OCI-LY3 (cell line): Measurements from ENCODE around the gene DYRK1A.
"Not testable (repeated sequence)": the region's sequence is repeated elsewhere in the genome, so short reads cannot be mapped to it uniquely, and the experiment has no call there.

ENCODE experiments used
- H2AFZ ChIP-seq: fragments of 200-600, 300-600 bp; shearing (Covaris generic); 2 replicates; pipeline ENCODE4 v1.6.0; 2014; ENCODE audit warnings: antibody characterized with exemption, low read depth, low read length
- H3K27ac ChIP-seq: fragments of 200-600, 300-600 bp; sonication (generic); 2 replicates; pipeline ENCODE4 v1.5.1; 2014; ENCODE audit warnings: mild to moderate bottlenecking, low read length, moderate library complexity, mixed read lengths
- H3K27me3 ChIP-seq: fragments of 200-600, 300-600 bp; sonication (generic); 2 replicates; pipeline ENCODE4 v1.6.1; 2014; ENCODE audit warnings: low read depth, low read length, mixed read lengths
- H3K36me3 ChIP-seq: fragments of 200-600, 300-600 bp; sonication (generic); replicated peaks from 2 replicates; pipeline ENCODE3; 2014; ENCODE audit warnings: low read depth, low read length, mixed read lengths
- H3K4me1 ChIP-seq: fragments of 300-600, 200-600 bp; sonication (generic); 2 replicates; pipeline ENCODE4 v1.6.1; 2014; ENCODE audit warnings: low read length, mixed read lengths
- H3K4me2 ChIP-seq: fragments of 200-600, 300-600 bp; sonication (generic); 2 replicates; pipeline ENCODE4 v1.6.1; 2014; ENCODE audit warnings: low read length, mixed read lengths
- H3K4me3 ChIP-seq: fragments of 300-600, 200-600 bp; sonication (generic); 2 replicates; pipeline ENCODE4 v1.5.1; 2014; ENCODE audit warnings: antibody characterized with exemption, mild to moderate bottlenecking, low read length, moderate library complexity
- H3K79me2 ChIP-seq: fragments of 300-600, 200-600 bp; shearing (Covaris generic); 2 replicates; pipeline ENCODE4 v1.6.1; 2014; ENCODE audit warnings: mild to moderate bottlenecking, low read length, mixed read lengths
- H3K9ac ChIP-seq: fragments of 300-600, 200-600 bp; shearing (Covaris generic); 2 replicates; pipeline ENCODE4 v1.6.0; 2014; ENCODE audit warnings: mild to moderate bottlenecking, low read length, moderate library complexity
- H3K9me3 ChIP-seq: fragments of 200-600, 300-600 bp; shearing (Covaris generic); 2 replicates; pipeline ENCODE4 v1.6.1; 2014; ENCODE audit warnings: low read length, mixed read lengths; ENCODE audit not compliant: insufficient read depth
- H4K20me1 ChIP-seq: fragments of 200-600, 300-600 bp; sonication (generic); 2 replicates; pipeline ENCODE4 v1.6.1; 2016; ENCODE audit warnings: low read length, mixed read lengths; ENCODE audit not compliant: insufficient read depth
- EZH2phosphoT487 ChIP-seq: fragments of 200-600 bp; shearing (Covaris generic); IDR thresholded peaks from 2 replicates; pipeline ENCODE4 v1.6.1; 2018; ENCODE audit warnings: antibody characterized with exemption, mixed run types, low read depth
- TF ChIP-seq, protein P1 (sequence below): fragments of 200-600, 300-600 bp; sonication (generic); IDR thresholded peaks from 2 replicates; pipeline ENCODE4 v1.5.1; 2014; ENCODE audit warnings: antibody characterized with exemption, low read length, low read depth

The DYRK1A gene

DNA sequence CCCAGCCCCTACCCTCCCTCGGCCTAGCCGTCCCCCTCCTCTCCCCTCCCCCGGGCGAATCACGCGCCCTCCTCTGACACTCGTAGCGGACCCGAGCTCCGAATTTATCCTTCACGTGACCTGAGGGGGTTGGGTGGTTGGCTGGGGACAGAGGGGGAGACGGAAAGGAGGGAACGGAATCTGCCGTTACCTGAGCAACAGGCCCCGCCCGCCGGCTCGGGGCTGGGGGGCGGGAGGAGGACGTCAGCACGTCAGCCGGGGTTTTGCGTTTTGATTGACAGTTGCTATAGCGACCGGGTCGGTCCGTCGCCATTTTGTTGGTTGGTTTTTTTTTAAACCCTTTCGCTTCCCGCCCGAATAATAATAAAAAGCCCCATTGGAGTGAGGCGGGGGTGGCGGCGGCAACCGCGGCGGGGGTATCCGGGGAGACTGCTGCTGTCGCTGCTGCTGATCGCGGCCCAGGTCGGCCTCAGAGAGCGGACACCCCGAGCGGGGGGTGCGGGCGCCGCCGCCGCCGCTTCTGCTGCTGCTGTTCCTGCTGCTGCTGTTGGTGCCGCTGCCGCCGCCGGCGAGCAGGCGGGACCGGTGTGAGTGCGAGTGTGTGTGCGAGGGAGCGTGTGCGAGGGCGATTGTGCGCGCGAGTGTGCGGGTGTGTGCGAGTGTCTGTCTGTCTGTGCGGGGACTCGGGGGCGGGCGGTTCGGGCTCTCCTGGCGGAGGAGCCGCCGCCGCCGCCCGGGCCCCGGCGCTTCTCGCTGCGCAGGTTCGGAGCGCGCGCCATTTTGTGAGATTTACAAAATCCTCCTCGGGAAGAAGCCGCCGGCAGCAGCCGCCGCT lies at the start of gene DYRK1A:
TSS of gene DYRK1A (plus strand) at position 292 of the 835 bp plus-strand sequence. CDS start 53,602 bp downstream, outside the sequence.
- Histone ChIP-seq H3K27me3 (no peaks in the 10 kb centered on the region), H4K20me1 (peaks cover 39% of the 10 kb centered on the region), H3K79me2 (peaks cover 56% of the 10 kb centered on the region), H3K9me3 (no peaks in the 10 kb centered on the region), H3K36me3 (no peaks in the 10 kb centered on the region), H3K27ac (peak within 1 kb of the TSS; percentile 90), H3K4me2 (peak within 1 kb of the TSS; percentile 94), H3K9ac (peak within 1 kb of the TSS; percentile 89), H3K4me1 (peaks cover 35% of the 10 kb centered on the region), H2AFZ (peak within 1 kb of the TSS; percentile 47; the same call in 1 of the 2 replicates), H3K4me3 (peak within 1 kb of the TSS; percentile 96)
- TF ChIP-seq EZH2phosphoT487 = no peak
- TF ChIP-seq, protein P1, sequence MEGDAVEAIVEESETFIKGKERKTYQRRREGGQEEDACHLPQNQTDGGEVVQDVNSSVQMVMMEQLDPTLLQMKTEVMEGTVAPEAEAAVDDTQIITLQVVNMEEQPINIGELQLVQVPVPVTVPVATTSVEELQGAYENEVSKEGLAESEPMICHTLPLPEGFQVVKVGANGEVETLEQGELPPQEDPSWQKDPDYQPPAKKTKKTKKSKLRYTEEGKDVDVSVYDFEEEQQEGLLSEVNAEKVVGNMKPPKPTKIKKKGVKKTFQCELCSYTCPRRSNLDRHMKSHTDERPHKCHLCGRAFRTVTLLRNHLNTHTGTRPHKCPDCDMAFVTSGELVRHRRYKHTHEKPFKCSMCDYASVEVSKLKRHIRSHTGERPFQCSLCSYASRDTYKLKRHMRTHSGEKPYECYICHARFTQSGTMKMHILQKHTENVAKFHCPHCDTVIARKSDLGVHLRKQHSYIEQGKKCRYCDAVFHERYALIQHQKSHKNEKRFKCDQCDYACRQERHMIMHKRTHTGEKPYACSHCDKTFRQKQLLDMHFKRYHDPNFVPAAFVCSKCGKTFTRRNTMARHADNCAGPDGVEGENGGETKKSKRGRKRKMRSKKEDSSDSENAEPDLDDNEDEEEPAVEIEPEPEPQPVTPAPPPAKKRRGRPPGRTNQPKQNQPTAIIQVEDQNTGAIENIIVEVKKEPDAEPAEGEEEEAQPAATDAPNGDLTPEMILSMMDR = no peak

DNA sequence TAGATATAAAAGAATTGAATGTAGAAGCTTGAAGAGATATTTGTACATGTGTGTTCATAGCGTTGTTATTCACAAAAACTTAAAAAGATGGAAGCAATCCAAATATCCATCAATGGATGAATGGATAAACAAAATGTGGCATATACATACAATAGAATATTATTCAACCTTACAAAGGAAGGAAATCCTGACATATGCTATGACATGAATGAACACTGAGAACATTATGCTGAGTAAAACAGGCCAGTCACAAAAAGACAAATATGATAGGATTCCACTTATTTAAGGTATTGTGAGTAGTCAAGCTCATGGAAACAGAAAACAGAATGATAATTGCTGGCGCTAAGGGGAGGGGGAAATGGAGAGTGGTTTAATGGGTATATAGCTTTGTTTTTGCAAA lies 47.0 kb upstream of the DYRK1A start:
- Histone ChIP-seq H3K79me2 (no peaks in the 10 kb centered on the region), H3K4me2 (no peak overlapping the region), H3K9ac (no peak overlapping the region), H3K4me3 (no peak overlapping the region), H3K27me3 (0 out of 2 replicates have a peak, but pooled peaks cover 6% of the 10 kb centered on the region), H4K20me1 (no peaks in the 10 kb centered on the region), H3K27ac (no peak overlapping the region), H2AFZ (no peak overlapping the region), H3K9me3 (no peaks in the 10 kb centered on the region), H3K4me1 (no peaks in the 10 kb centered on the region), H3K36me3 (no peaks in the 10 kb centered on the region)
- TF ChIP-seq, protein P1 = no peak
- TF ChIP-seq EZH2phosphoT487 = no peak

DNA sequence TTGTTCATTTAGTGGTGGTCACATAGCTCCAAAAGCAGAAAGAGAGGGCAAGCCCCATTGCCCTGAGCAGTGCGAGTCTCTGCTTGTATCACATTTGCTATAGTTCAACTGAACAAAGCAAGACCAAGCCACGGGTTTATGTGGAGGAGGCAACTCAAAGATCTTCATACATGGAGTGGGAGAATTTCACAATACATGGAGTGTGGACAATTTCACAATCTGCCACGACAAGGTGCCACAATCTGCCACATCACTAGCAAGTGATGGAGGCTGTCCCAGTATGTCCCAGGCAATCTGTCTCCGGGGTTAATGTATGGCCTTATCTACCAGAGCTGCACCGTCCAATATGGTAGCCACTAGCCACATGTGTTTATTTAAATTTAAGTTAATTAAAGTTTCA lies 44.5 kb upstream of the DYRK1A start:
- Histone ChIP-seq H3K4me3 (no peak overlapping the region), H3K9me3 (no peaks in the 10 kb centered on the region), H3K4me2 (no peak overlapping the region), H3K27me3 (0 out of 2 replicates have a peak, but pooled peaks cover 6% of the 10 kb centered on the region), H2AFZ (no peak overlapping the region), H3K4me1 (no peaks in the 10 kb centered on the region), H3K36me3 (no peaks in the 10 kb centered on the region), H4K20me1 (no peaks in the 10 kb centered on the region), H3K27ac (no peak overlapping the region), H3K79me2 (no peaks in the 10 kb centered on the region), H3K9ac (no peak overlapping the region)
- no peak for TF ChIP-seq EZH2phosphoT487
- TF ChIP-seq, protein P1 = no peak

DNA sequence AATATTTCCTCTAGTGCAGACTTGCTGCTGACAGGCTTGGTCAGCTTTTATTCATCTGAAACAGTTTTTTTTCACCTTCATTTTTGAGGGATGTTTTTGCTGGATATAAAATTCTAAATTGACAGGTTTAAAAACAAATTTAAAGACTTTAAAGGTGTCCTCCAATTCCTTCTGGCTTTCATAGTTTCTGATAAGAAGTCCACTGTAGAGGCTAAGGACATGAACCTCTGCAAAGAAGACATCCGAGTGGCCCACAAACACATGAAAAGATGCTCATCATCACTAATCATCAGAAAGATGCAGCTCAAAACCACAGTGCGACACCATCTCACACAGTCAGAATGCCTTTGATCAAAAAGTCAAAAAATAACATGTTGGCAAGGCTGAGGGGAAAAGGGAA lies 42.0 kb upstream of the DYRK1A start:
- Histone ChIP-seq H3K9me3 (no peaks in the 10 kb centered on the region), H3K27ac (no peak overlapping the region), H2AFZ (no peak overlapping the region), H3K36me3 (no peaks in the 10 kb centered on the region), H3K4me2 (no peak overlapping the region), H3K4me3 (no peak overlapping the region), H3K79me2 (no peaks in the 10 kb centered on the region), H3K27me3 (0 out of 2 replicates have a peak, but pooled peaks cover 6% of the 10 kb centered on the region), H3K4me1 (no peaks in the 10 kb centered on the region), H3K9ac (no peak overlapping the region), H4K20me1 (no peaks in the 10 kb centered on the region)
- TF ChIP-seq, protein P1 = no peak
- no peak for TF ChIP-seq EZH2phosphoT487

DNA sequence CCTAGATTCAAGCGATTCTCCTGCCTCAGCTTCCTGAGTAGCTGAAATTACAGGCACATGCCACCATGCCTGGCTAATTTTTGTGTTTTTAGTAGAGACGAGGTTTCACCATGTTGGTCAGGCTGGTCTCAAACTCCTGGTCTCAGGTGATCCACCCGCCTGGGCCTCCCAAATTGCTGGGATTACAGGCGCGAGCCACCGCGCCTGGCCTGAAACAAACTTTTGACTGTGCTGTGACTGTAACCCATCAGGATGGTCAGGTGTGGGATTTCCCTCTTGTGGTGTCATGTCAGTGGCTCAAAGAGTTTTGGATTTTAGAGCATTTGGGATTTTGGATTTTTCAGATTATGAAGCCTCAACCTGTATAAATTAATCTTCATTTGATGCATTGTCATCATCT lies 38.4 kb upstream of the DYRK1A start:
- not testable (repeated sequence) for H3K9ac ChIP-seq, H3K27ac ChIP-seq, H4K20me1 ChIP-seq, H2AFZ ChIP-seq, H3K79me2 ChIP-seq, H3K9me3 ChIP-seq, H3K4me1 ChIP-seq, H3K36me3 ChIP-seq, H3K27me3 ChIP-seq, H3K4me3 ChIP-seq, H3K4me2 ChIP-seq
